ENCODE measurements around the gene KIF25.

KIF25 gene

GRCh38 chr6:168053086-168053956, 55.9 kb downstream of the KIF25 start:
- DNase-seq: no peak

- DNase-seq: no peak
Measured at GRCh38 chr6:168053957-168054471, 56.5 kb downstream of the KIF25 start.

GRCh38 chr6:168054765-168055560, 57.5 kb downstream of the KIF25 start:
- DNase-seq: no peak

GRCh38 chr6:168055696-168056489, 58.4 kb downstream of the KIF25 start:
- no peak for DNase-seq

- DNase-seq: no peak
Measured at GRCh38 chr6:168056892-168057527, 59.5 kb downstream of the KIF25 start.

- DNase-seq: no peak
Measured at GRCh38 chr6:168057836-168058235, 60.4 kb downstream of the KIF25 start.

- DNase-seq: no peak
Measured at GRCh38 chr6:168058691-168059551, 61.5 kb downstream of the KIF25 start.

GRCh38 chr6:168060521-168060931, 63.1 kb downstream of the KIF25 start:
- DNase-seq: no peak

- DNase-seq: no peak
Measured at GRCh38 chr6:168061269-168062210, 64.1 kb downstream of the KIF25 start.

- DNase-seq: no peak
Measured at GRCh38 chr6:168062346-168063289, 65.1 kb downstream of the KIF25 start.

- DNase-seq: no peak
Measured at GRCh38 chr6:168063431-168063830, 66.0 kb downstream of the KIF25 start.

- DNase-seq: no peak
Measured at GRCh38 chr6:168064226-168064807, 66.8 kb downstream of the KIF25 start.

GRCh38 chr6:168067081-168067759, 69.7 kb downstream of the KIF25 start:
- DNase-seq: no peak

- DNase-seq: no peak
Measured at GRCh38 chr6:168070804-168071203, 73.3 kb downstream of the KIF25 start.

- no peak for DNase-seq
Measured at GRCh38 chr6:168071620-168072019, 74.1 kb downstream of the KIF25 start.

- DNase-seq: no peak
Measured at GRCh38 chr6:168072261-168072660, 74.8 kb downstream of the KIF25 start.

GRCh38 chr6:168072730-168073129, 75.3 kb downstream of the KIF25 start:
- DNase-seq: no peak

All from DMS 273 treated with DMSO at 0.1 percent for 48 hours (cell line).